Fibroblast of upper back skin (primary cell): ENCODE data around the gene CCSER1.
A peak's percentile ranks its signal among the peaks of the same experiment; 100 is the strongest.
"Not testable (repeated sequence)": the region's sequence is repeated elsewhere in the genome, so short reads cannot be mapped to it uniquely, and the experiment has no call there.

Experiments
- DNase-seq: peaks from one replicate; pipeline ENCODE4 v3.0.0-alpha.2; 2013

CCSER1 gene

DNA sequence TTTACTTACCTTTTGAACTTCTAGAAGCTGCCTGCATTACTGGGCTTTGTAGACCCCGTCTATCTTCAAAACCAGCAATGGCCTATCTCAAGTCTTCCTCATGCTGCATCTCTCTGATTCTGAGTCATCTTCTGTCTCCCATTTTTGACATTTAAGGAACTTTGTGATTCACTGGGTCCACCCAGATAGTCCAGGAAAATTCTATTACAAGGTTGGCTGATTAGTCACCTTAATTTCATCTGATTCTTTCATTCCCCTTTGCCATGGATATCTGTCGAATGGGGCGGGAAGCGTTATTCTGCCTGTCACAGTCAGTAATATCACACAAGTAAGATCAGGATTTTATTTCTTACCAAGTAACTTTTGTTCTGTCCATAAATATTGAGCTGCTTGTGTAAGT is 618.0 kb downstream of the CCSER1 start:
- DNase-seq, result no peak

GRCh38 chr4:90753068-90753467 is 625.9 kb downstream of the CCSER1 start:
- no peak for DNase-seq

DNA sequence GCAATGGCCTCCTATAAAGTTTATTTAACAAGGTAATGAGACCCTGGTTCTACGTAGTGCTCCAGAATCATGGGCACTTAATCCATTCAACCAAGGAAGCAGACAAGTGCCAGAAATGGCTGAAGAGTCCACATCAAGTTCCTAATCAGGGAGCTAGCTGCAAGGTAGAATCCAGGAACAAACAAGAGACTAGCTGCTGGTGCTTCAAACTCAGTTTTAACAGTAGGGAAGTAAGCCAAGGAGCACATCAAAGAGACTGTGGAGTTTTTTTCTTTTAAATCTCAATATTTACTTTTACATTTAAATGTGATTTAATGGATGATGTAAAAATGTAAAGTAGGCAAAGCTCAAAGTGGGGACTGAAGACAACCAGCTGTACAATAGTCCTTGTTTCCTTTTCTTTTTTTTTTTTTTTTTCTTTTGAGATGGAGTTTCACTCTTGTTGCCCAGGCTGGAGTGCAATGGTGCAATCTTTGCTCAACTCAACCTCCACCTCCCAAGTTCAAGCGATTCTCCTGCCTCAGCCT is 630.4 kb downstream of the CCSER1 start:
- DNase-seq, result no peak

DNA sequence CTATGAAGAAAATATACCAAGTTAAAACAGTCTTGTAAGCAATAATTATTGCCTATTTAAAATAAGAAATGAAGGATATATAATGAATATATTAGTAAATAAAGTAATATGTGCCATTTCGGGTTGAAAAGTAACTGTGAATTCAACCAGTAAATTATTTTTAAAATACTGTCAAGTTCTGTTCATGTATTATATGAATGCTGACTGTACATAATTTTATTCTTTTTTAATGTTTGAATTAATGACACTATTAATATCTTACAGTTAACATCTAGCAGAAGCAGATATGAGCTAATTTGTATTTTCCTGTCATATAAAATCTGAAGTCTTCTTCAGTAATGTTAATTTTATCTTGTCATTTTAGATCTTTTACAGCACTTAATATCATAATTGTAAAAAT is 632.9 kb downstream of the CCSER1 start:
- DNase-seq, result no peak

DNA sequence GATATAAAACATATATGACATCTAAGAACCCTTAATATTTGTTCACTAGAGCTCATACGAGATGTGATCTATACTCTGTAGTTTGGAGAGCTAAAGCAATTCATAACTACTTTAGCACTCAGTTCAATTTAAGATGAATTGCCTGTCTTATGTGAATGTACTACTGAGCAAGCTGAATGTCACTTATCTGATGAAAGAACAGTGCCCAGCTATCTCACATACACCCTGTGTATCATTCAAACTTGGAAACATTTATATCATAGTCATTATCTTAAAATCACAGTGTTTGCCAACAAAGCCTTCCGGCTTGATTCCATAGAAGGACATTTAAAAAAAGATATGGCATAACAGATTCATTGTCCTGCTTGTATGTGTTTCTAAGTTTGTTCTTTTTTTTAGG is 639.6 kb downstream of the CCSER1 start:
- no peak for DNase-seq

DNA sequence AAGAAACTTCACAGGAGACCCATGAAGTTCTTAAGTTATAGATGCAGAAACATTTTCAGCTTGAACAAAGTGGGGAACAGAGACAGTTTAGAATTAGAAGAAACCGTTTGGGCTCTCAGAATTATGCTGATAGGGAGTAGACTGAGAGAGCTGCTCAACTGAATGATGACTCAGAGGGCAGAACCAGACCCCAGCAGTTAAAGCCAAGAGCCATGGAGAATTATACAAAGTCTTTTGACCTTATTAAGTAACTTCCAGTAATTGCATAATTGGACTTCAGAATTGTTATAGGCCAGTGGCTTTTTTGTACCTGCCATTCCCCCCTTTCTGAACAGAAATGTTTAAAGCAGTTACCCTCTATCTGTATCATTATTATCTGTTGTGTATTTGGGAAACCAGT is 642.1 kb downstream of the CCSER1 start:
- DNase-seq, result no peak

GRCh38 chr4:90780193-90780592 is 653.0 kb downstream of the CCSER1 start:
- no peak for DNase-seq

DNA sequence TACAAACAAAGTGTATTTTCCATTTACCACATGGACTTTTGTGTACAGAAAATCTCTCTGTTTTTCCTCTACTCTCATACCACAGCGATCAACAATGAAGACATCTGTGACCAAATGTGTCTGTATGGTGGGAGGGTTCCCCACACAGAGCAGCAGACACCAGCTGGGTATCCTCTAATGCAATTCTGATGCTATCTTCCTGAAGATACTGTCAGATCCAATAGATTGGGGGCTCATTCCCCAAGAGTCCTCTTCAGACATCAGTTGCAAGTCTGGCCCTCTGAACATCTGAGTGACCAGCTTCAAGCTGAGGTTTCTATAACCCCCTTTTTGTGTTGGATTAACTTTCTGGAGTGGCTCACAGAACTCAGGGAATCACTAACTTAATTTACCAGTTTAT is 659.4 kb downstream of the CCSER1 start:
- DNase-seq, result no peak

- no peak for DNase-seq
These were observed 665.5 kb downstream of the CCSER1 start for GRCh38 chr4:90792696-90793095.

- DNase-seq, result no peak
These were observed 671.8 kb downstream of the CCSER1 start for GRCh38 chr4:90798948-90799347.

DNA sequence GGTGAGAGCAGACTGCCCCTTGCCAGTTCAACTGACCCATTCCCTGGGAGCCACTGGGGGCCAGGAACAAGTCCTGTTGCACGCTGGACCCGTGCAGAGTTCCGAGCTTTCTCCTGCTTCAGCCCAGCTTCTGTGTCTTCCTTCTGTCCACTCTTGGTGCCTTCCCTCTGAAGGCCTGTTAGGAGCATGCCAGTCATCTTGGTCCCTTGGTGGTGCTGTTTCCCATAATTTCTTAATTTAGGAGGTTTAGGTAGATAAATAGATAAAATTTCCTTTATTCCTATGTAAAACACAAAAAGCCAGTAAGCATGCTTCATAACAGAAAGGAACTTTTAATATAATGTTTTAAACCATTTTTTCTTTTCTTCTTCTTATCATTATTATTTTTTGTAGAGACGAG is 672.7 kb downstream of the CCSER1 start:
- no peak for DNase-seq

GRCh38 chr4:90815569-90815968 is 688.4 kb downstream of the CCSER1 start:
- no peak for DNase-seq

DNA sequence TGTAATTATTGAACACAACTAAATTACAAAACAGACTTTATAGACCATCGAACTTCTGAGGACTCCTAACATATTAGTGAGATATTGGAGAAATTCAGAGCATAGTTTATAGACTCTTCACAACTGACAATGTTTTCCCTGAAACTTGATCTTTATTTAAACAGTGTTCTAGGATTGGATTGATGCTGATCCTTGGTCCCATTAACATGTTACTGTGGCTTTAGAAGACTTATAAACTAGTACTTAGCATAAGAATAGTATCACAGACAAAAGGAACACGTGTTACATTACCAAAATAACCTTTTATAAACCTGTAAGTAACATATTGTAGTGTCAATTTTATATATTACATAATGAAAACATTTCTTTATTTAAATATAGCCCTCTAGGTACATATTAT is 689.6 kb downstream of the CCSER1 start:
- no peak for DNase-seq

DNA sequence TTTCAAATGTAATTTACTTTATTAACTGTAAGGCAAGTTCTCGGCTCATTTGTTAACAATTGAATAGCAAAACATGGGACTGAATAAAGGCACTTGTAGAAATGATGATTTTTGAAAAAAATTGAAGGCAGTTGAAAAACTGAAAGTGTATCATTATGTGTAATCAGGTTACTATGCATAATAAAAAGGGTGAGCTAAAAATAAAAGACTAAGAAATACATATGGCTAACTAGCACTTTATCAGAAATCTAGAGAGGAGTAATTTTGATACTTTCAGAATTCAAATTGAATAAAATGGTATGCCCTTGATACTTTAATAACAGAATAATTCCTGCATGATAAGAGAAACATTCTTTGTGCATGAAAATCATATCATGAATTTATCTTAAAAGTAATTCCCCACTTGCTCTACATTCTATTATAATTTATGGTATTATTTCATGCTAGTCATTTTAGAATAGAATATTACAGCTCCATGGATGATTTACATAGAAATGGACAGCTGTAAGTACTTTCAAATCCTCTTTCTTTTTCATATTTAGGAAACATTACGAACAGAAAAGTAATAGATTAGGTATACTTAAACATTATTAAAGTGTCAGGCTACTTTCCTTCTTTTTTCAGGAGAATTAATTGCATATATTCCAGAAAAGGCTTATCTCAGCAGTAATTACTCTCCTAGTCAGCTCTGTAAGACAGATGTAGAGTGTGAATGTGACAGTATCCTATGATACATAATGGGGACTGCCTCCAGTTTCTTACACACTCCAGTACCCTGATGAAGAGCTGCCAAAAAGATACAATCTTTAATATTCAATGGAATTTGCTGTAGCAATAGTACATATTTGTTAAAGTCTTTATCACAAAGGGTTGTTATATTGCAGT is 697.3 kb downstream of the CCSER1 start:
- DNase-seq, result no peak

- DNase-seq, result no peak
These were observed 698.7 kb downstream of the CCSER1 start for GRCh38 chr4:90825849-90826248.

GRCh38 chr4:90833706-90834105 is 706.5 kb downstream of the CCSER1 start:
- DNase-seq, result no peak

GRCh38 chr4:90837241-90837640 is 710.0 kb downstream of the CCSER1 start:
- DNase-seq, result no peak

DNA sequence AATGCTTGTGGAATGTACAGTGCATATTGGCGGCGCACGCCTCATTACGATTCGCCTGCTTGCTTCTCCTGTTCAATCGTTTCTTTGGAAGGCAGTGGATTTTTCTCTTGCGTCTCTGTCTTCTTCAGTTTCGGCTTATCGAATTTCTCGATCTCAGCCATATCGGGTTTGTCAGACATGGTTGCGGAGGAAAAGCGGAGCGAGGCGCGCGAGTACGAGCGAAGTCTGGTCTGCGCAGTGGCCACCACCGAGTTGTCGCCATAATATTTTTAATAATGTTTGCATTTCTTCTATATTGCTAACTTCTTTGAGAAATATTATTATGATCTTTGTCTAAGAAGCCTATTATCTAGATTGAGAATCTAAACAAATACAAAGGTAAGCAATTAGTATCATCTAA is 711.7 kb downstream of the CCSER1 start:
- DNase-seq, result not testable (repeated sequence)

- DNase-seq, result no peak
These were observed 713.1 kb downstream of the CCSER1 start for GRCh38 chr4:90840291-90840690.

DNA sequence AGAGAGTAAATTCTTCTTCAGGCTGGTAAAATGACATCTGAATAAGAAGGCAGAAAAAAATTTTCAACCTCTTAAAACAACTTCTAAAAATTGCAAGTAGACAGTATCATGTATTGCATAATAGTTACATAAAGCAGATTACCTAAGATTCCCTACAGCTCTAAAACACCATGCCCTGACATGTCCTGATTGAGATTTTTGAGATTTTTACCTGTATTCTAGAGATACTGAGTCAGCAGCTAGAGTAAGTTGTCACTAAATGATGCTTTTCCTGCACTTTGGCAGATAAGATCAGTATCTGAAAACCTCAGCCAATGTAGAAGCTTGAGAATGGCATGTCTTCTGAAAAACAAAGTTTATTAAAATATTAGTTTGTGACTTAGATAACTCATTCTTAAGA is 713.6 kb downstream of the CCSER1 start:
- no peak for DNase-seq

- peak; percentile 37 for DNase-seq
These were observed 714.5 kb downstream of the CCSER1 start for GRCh38 chr4:90841676-90842075.

- DNase-seq, result no peak
These were observed 715.8 kb downstream of the CCSER1 start for GRCh38 chr4:90842960-90843359.

GRCh38 chr4:90844241-90844640 is 717.0 kb downstream of the CCSER1 start:
- peak; percentile 42 for DNase-seq

- DNase-seq, result peak; percentile 18
These were observed 718.6 kb downstream of the CCSER1 start for GRCh38 chr4:90845777-90846176.

DNA sequence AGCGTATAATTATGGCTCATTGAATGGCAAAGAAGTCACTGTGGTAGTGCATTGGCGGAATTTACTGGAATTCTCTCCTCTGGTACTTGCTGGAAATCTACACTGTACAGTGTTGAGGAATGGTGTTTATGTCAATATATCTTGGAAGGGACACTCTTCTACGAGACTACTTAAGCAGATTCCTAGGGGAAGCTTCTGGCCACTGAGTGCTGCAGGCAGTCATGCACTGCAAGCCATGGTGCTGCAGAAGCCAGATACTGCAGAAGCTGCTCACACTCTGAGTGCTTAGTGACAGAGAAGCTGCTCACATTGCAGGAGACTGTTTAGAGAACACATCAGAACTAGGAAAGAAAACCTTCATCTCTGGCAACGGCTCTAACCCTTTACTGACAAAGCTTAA is 725.0 kb downstream of the CCSER1 start:
- DNase-seq, result no peak
